HG03135 (cell line): ENCODE measurements around the gene KLHL22.
"Not testable (repeated sequence)": the region's sequence is repeated elsewhere in the genome, so short reads cannot be mapped to it uniquely, and the experiment has no call there.

Experiments used
- ATAC-seq: cut with Tn5 transposase; IDR thresholded peaks from one replicate; pipeline ENCODE4 v1.9.1; 2021; ENCODE audit warnings: mild to moderate bottlenecking, moderate library complexity; ENCODE audit not compliant: unreplicated experiment

KLHL22 gene

GRCh38 chr22:20423008-20423905 lies 72.3 kb downstream of the KLHL22 start:
- ATAC-seq = no peak

- no peak for ATAC-seq
These were observed 73.2 kb downstream of the KLHL22 start for GRCh38 chr22:20422271-20423007.

- no peak for ATAC-seq
These were observed 74.1 kb downstream of the KLHL22 start for GRCh38 chr22:20421507-20421874.

GRCh38 chr22:20420157-20420842 lies 75.3 kb downstream of the KLHL22 start:
- ATAC-seq = no peak

GRCh38 chr22:20419664-20419951 lies 76.0 kb downstream of the KLHL22 start:
- ATAC-seq = no peak

GRCh38 chr22:20418211-20418788 lies 77.3 kb downstream of the KLHL22 start:
- ATAC-seq = no peak

- not testable (repeated sequence) for ATAC-seq
These were observed 79.9 kb downstream of the KLHL22 start for GRCh38 chr22:20415699-20416098.

- ATAC-seq = not testable (repeated sequence)
These were observed 80.4 kb downstream of the KLHL22 start for GRCh38 chr22:20415241-20415640.

GRCh38 chr22:20414450-20414849 lies 81.1 kb downstream of the KLHL22 start:
- ATAC-seq = no peak

- no peak for ATAC-seq
These were observed 81.5 kb downstream of the KLHL22 start for GRCh38 chr22:20414059-20414440.

GRCh38 chr22:20413217-20414058 lies 82.2 kb downstream of the KLHL22 start:
- no peak for ATAC-seq

GRCh38 chr22:20412474-20413216 lies 83.0 kb downstream of the KLHL22 start:
- no peak for ATAC-seq

GRCh38 chr22:20409385-20409784 lies 86.2 kb downstream of the KLHL22 start:
- ATAC-seq = not testable (repeated sequence)

- no peak for ATAC-seq
These were observed 86.7 kb downstream of the KLHL22 start for GRCh38 chr22:20408891-20409290.

- ATAC-seq = no peak
These were observed 87.8 kb downstream of the KLHL22 start for GRCh38 chr22:20407829-20408228.

GRCh38 chr22:20406686-20407408 lies 88.7 kb downstream of the KLHL22 start:
- no peak for ATAC-seq

- ATAC-seq = no peak
These were observed 89.5 kb downstream of the KLHL22 start for GRCh38 chr22:20405931-20406685.

GRCh38 chr22:20405291-20405930 lies 90.2 kb downstream of the KLHL22 start:
- ATAC-seq = no peak
